MCF 10A (cell line): ENCODE measurements around the gene DSCAML1. TPM values are rescaled to one million over a fixed set of nuclear protein-coding genes. Genes with fewer than 3 reads are reported as not detected.

ENCODE experiments used
- BruUV-seq: library from RNA; stranded (reverse); fragments of 400-500 nt; replicated peaks from 2 replicates; lab custom pipeline; 2021; lab: Mats Ljungman, UMichigan
- CTCF ChIA-PET: fragments of 300-600 bp; sonication (Branson Sonifier 250); formaldehyde crosslinking; extraction: SDS; loops from one replicate; lab custom pipeline; 2021; ENCODE audit warnings: antibody characterized with exemption, inconsistent platforms; lab: Yijun Ruan, JAX
- POLR2A ChIA-PET: fragments of 300-600, 350-650 bp; sonication (Branson Sonifier 250); formaldehyde crosslinking; extraction: SDS; loops from one replicate; lab custom pipeline; 2020; ENCODE audit warnings: antibody characterized with exemption, inconsistent platforms; lab: Yijun Ruan, JAX
- DNase-seq: peaks from one replicate; pipeline ENCODE4 v3.0.0-alpha.2; 2018; ENCODE audit not compliant: unreplicated experiment
- H3K27ac Mint-ChIP-seq: one replicate; pipeline ENCODE4 v1.8.0; 2022; ENCODE audit warnings: mild to moderate bottlenecking, low read depth, mixed read lengths; ENCODE audit not compliant: unreplicated experiment
- H3K27me3 Mint-ChIP-seq: one replicate; pipeline ENCODE4 v1.8.0; 2022; ENCODE audit warnings: mixed read lengths; ENCODE audit not compliant: insufficient read depth, unreplicated experiment
- H3K36me3 Mint-ChIP-seq: one replicate; pipeline ENCODE4 v1.8.0; 2022; ENCODE audit warnings: mild to moderate bottlenecking, moderate library complexity, mixed read lengths; ENCODE audit not compliant: insufficient read depth, unreplicated experiment
- H3K4me1 Mint-ChIP-seq: one replicate; pipeline ENCODE4 v1.8.0; 2022; ENCODE audit warnings: mixed read lengths; ENCODE audit not compliant: insufficient read depth, unreplicated experiment
- H3K4me3 Mint-ChIP-seq: one replicate; pipeline ENCODE4 v1.8.0; 2022; ENCODE audit warnings: mild to moderate bottlenecking, moderate library complexity, mixed read lengths; ENCODE audit not compliant: unreplicated experiment
- H3K9me3 Mint-ChIP-seq: one replicate; pipeline ENCODE4 v1.8.0; 2022; ENCODE audit warnings: mixed read lengths; ENCODE audit not compliant: unreplicated experiment
- CTCF ChIP-seq: fragments of 200-600 bp; IDR thresholded peaks from one replicate; pipeline ENCODE4 v1.8.0; 2022; ENCODE audit warnings: antibody characterized with exemption, mild to moderate bottlenecking; ENCODE audit not compliant: unreplicated experiment
- intact Hi-C: fragments of 100-400 bp; cut with micrococcal nuclease; formaldehyde crosslinking; loops from 2 replicates; pipeline ENCODE4 v1.14.1; 2022
- total RNA-seq: library from RNA; stranded (reverse); gene quantifications from 2 replicates; pipeline ENCODE4 v1.2.3, GENCODE V29; 2022

DSCAML1 gene
- total RNA-seq, 1 experiment from 2014 or later, result not detected

DNA sequence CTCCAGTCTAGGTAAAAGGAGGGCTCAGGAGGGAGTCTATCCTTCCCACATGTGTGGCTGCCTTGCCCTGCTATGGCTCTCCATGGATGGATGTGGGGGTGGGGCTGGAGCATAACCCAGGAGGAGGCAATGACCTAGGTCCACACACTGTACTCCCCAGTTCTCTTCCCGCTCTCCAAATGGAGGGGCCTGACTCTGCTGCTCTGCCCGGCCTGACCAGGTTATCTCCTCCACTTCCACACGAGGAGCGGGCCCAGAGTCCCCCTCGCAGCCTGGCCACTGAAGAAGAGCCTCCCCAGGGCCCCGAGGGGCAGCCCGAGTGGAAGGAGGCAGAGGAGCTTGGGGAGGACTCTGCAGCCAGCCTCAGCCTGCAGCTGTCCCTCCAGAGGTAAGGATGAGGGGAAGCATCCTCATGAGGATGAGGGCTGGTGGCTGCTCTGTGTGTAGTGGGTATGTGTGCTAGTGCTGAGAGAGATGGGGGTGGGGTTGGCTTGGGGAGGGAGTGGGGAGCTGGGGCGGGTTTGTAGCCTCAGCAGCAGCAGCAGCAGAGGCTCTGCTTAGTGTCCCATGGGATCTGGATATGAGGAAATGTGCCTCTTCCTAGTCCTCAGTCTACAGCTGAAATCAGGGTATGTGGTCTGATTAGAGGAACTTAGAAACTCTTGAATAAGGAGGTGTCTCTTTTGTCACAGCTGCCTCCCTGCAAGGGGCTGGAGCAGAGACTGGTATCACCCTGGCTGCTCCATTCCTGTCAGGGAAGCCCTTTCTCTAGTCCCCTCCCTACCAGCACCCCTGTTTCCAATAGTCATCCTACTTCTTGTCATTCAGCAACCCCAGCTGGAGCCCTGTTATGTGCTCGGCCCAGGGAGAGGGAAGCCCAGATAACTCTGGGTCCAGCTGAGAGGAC lies 415.3 kb downstream of the DSCAML1 start:
- no peaks in the 10 kb centered on the region for H3K27me3 Mint-ChIP-seq
- no peak overlapping the region for H3K4me3 Mint-ChIP-seq
- no peaks in the 10 kb centered on the region for H3K9me3 Mint-ChIP-seq
- DNase-seq, result no peak
- H3K4me1 Mint-ChIP-seq, result peaks cover 5% of the 10 kb centered on the region
- no peak overlapping the region for H3K27ac Mint-ChIP-seq
- intact Hi-C loops, result loop anchor here (10.0 kb wide), 1 partner anchor 147 kb away; the partner anchor contains the start of genes PCSK7 and RNF214
- TF ChIP-seq CTCF, result no peak
- ChIA-PET CTCF (interaction anchor here (0.6 to 0.7 kb wide), 2 partner anchors 45 to 565 kb away, joined by 3 read pairs; no protein-coding TSS in a partner anchor), POLR2A (interaction anchor here (0.7 kb wide), 1 partner anchor 12 kb away, joined by 3 read pairs; no protein-coding TSS in a partner anchor)
- H3K36me3 Mint-ChIP-seq, result peaks cover 37% of the 10 kb centered on the region
- no TSS peak for BruUV-seq

DNA sequence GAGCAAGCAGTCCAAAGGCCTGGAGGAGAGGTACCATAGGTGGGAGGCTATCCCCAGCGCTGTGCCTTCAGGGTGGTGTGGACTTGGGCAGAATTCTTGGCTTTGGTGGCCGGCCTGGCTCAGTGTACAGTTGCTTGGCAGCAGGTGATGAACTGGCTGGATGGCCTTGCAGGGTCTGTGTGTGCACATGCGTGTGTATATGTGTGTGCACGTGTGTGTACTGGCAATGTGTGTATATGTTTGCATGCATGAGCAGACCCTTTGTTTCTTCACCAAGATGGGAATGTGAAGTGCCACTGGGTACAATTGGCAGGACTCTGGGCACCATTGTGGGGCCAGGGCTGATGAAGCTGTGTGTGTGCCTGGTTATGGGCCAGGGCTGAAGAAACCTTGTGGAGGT lies 416.3 kb downstream of the DSCAML1 start:
- peaks cover 5% of the 10 kb centered on the region for H3K4me1 Mint-ChIP-seq
- BruUV-seq, result no TSS peak
- CTCF ChIA-PET, result no interaction called here
- TF ChIP-seq CTCF, result no peak
- no peaks in the 10 kb centered on the region for H3K9me3 Mint-ChIP-seq
- no peak for DNase-seq
- H3K4me3 Mint-ChIP-seq, result no peak overlapping the region
- POLR2A ChIA-PET, result no interaction called here
- H3K27ac Mint-ChIP-seq, result no peak overlapping the region
- peaks cover 36% of the 10 kb centered on the region for H3K36me3 Mint-ChIP-seq
- no peaks in the 10 kb centered on the region for H3K27me3 Mint-ChIP-seq
- intact Hi-C loops, result loop anchor here (10.0 kb wide), 1 partner anchor 146 kb away; the partner anchor contains the start of genes PCSK7 and RNF214

GRCh38 chr11:117378976-117379865 lies 417.8 kb downstream of the DSCAML1 start:
- no peak overlapping the region for H3K4me3 Mint-ChIP-seq
- H3K27ac Mint-ChIP-seq, result no peak overlapping the region
- TF ChIP-seq CTCF, result no peak
- no peaks in the 10 kb centered on the region for H3K9me3 Mint-ChIP-seq
- ChIA-PET CTCF (no interaction called here), POLR2A (no interaction called here)
- intact Hi-C loops, result no loop called here
- BruUV-seq, result no TSS peak
- peaks cover 43% of the 10 kb centered on the region for H3K36me3 Mint-ChIP-seq
- no peaks in the 10 kb centered on the region for H3K27me3 Mint-ChIP-seq
- peaks cover 3% of the 10 kb centered on the region for H3K4me1 Mint-ChIP-seq
- no peak for DNase-seq

Other genes starting within 250 kb of the DSCAML1 start
- gene FXYD2, start 27.5 kb upstream of the DSCAML1 start, total RNA-seq, result not detected in 2 replicates
- not detected in 2 replicates for gene FXYD6, start 79.4 kb upstream of the DSCAML1 start, total RNA-seq
- gene TMPRSS13, start 132.2 kb upstream of the DSCAML1 start, total RNA-seq, result not detected in 2 replicates
- not detected in 2 replicates for gene IL10RA, start 189.2 kb upstream of the DSCAML1 start, total RNA-seq